GM12872 (cell line): ENCODE data around the gene ALKBH7.

Source experiments
- TF ChIP-seq, protein P1 (sequence below): IDR thresholded peaks from 3 replicates; pipeline ENCODE4 v1.5.1; 2011; ENCODE audit warnings: low read depth, mild to moderate bottlenecking, low read length, moderate library complexity; ENCODE audit not compliant: insufficient read depth

ALKBH7 gene

GRCh38 chr19:6375411-6376010, 2.9 kb downstream of the ALKBH7 start, which contains the start of gene PSPN:
TSS of gene PSPN (minus strand) at chr19:6375933. CDS start at chr19:6375849, 84 bp downstream.
- TF ChIP-seq, protein P1, sequence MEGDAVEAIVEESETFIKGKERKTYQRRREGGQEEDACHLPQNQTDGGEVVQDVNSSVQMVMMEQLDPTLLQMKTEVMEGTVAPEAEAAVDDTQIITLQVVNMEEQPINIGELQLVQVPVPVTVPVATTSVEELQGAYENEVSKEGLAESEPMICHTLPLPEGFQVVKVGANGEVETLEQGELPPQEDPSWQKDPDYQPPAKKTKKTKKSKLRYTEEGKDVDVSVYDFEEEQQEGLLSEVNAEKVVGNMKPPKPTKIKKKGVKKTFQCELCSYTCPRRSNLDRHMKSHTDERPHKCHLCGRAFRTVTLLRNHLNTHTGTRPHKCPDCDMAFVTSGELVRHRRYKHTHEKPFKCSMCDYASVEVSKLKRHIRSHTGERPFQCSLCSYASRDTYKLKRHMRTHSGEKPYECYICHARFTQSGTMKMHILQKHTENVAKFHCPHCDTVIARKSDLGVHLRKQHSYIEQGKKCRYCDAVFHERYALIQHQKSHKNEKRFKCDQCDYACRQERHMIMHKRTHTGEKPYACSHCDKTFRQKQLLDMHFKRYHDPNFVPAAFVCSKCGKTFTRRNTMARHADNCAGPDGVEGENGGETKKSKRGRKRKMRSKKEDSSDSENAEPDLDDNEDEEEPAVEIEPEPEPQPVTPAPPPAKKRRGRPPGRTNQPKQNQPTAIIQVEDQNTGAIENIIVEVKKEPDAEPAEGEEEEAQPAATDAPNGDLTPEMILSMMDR: no peak

GRCh38 chr19:6376512-6377190, 4.1 kb downstream of the ALKBH7 start:
- TF ChIP-seq, protein P1: no peak

- TF ChIP-seq, protein P1: no peak
These were observed 5.4 kb downstream of the ALKBH7 start for GRCh38 chr19:6378041-6378440.

GRCh38 chr19:6378486-6378885, 5.9 kb downstream of the ALKBH7 start:
- TF ChIP-seq, protein P1: no peak

DNA sequence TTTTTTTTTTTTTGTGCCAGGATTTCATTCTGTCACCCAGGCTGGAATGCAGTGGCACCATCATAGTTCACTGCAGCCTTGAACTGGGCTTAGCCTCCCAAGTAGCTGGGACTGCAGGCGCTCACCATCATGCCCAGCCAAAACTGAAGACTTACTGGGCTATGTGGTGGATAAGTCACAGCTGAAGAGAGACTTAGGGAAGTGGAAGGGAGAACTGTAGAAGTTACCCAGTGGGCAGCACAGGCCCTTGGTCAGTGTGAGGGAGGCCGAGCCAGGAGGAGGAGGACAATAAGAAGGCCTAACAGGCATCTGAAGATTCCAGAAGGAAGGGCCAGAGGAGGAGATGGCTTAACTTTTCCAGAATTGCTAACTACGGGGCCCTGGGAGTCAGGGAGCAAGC, 7.2 kb downstream of the ALKBH7 start:
- TF ChIP-seq, protein P1: no peak

DNA sequence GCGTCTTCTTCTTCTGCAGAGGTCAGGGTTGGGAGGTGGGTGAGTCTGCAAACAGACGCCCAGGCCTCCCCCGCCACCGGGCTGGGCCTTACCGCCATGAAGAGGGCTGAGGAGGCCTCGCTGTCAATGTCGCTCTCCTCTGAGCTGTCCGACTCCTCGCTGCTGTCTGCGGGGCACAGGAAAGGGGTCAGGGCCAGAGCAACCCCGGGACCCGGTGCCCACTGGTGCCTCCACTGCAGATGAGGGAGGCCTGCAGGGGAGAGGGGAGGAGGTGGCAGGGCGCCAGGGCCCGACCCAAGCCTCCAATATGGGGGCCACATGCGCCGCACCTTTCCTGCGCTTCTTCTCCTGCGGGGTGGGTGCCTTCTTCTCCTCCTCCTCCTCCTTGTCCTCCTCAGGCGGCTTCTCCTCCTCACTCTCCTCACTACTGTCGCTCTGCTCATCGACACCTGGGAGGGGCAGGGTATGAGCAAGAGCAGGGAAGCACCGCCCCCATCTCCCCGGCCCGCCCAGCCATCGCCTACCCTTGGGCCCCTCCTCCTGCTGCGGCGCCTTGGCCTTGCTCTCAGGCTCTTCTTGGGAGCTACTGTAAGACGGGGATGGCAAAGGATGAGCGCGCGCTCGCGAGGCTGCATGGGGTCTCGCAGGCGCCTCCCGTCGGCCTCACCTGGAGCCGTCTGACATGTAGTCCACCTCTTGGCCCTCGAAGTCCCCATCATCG, 8.6 kb downstream of the ALKBH7 start:
- TF ChIP-seq, protein P1: no peak

- TF ChIP-seq, protein P1: no peak
These were observed 10.6 kb downstream of the ALKBH7 start for GRCh38 chr19:6383188-6383587.
